ENCODE data around the gene LRAT. TPM values are rescaled to one million over a fixed set of nuclear protein-coding genes. Genes with fewer than 3 reads are reported as not detected.

Gene LRAT
- total RNA-seq, 1 experiment from 2014 or later = 37.7 TPM

DNA sequence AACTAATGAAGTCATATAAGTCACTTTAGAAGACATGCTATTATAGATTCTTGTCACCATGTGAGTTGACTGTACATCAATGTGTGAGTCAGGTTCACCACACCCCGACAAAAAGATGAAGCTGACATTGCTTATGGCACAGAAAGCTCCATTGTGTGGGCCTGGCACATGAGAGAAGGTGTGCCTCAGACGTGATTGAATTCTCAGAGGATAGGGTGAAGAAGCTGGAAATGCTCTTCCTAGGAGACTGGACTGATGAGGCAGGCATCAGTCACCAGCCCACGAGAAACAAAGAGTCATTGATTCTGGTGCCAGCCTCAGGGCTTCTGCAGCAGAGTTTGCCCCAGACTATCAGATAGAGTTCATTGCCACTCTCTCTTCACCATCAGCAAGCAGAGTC lies 35.9 kb upstream of the LRAT start:
- no peak overlapping the region for H3K27ac Mint-ChIP-seq
- ATAC-seq = no peak
- H3K4me1 Mint-ChIP-seq = peaks cover 20% of the 10 kb centered on the region
- H3K27me3 Mint-ChIP-seq (ENCODE audit: low read depth) = no peaks in the 10 kb centered on the region
- H3K4me3 Mint-ChIP-seq = no peak overlapping the region
- no peak for DNase-seq (ENCODE audit: low spot score)
- H3K36me3 Mint-ChIP-seq = no peaks in the 10 kb centered on the region
- no peaks in the 10 kb centered on the region for H3K9me3 Mint-ChIP-seq
- POLR2A ChIA-PET = no interaction called here
- CTCF ChIA-PET = interaction anchor here (1.5 kb wide), 1 partner anchor 21 kb away, joined by 4 read pairs; no protein-coding TSS in a partner anchor
- TF ChIP-seq, protein P1, sequence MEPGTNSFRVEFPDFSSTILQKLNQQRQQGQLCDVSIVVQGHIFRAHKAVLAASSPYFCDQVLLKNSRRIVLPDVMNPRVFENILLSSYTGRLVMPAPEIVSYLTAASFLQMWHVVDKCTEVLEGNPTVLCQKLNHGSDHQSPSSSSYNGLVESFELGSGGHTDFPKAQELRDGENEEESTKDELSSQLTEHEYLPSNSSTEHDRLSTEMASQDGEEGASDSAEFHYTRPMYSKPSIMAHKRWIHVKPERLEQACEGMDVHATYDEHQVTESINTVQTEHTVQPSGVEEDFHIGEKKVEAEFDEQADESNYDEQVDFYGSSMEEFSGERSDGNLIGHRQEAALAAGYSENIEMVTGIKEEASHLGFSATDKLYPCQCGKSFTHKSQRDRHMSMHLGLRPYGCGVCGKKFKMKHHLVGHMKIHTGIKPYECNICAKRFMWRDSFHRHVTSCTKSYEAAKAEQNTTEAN (CRISPR knock-in tag; IDR thresholded peaks at IDR 0.05) = no peak
- TF ChIP-seq ZNF281 (CRISPR knock-in tag; IDR thresholded peaks at IDR 0.05) (no peak), ZMAT4 (CRISPR knock-in tag; IDR thresholded peaks at IDR 0.05) (no peak), NR2C2 (CRISPR knock-in tag; IDR thresholded peaks at IDR 0.05) (no peak), TEAD4 (CRISPR knock-in tag; IDR thresholded peaks at IDR 0.05) (no peak), ZNF317 (CRISPR knock-in tag; IDR thresholded peaks at IDR 0.05; ENCODE audit: borderline replicate concordance, low read depth) (no peak), SMAD4 (CRISPR knock-in tag; IDR thresholded peaks at IDR 0.05) (no peak), MLX (CRISPR knock-in tag; IDR thresholded peaks at IDR 0.05) (no peak), CREB1 (CRISPR knock-in tag; IDR thresholded peaks at IDR 0.05) (no peak), ZNF263 (CRISPR knock-in tag; IDR thresholded peaks at IDR 0.05; ENCODE audit: low read depth) (no peak), JAZF1 (CRISPR knock-in tag; IDR thresholded peaks at IDR 0.05) (no peak), CBFB (CRISPR knock-in tag; IDR thresholded peaks at IDR 0.05; ENCODE audit: low read depth) (no peak), MYBL2 (CRISPR knock-in tag; IDR thresholded peaks at IDR 0.05) (no peak), FOXP1 (CRISPR knock-in tag; IDR thresholded peaks at IDR 0.05; ENCODE audit: borderline replicate concordance) (no peak), NFATC4 (CRISPR knock-in tag; IDR thresholded peaks at IDR 0.05) (no peak), KAT7 (CRISPR knock-in tag; IDR thresholded peaks at IDR 0.05; ENCODE audit: borderline replicate concordance) (no peak), TP53 (CRISPR knock-in tag; IDR thresholded peaks at IDR 0.05) (no peak), ARID4B (CRISPR knock-in tag; IDR thresholded peaks at IDR 0.05; ENCODE audit: borderline replicate concordance) (no peak)
- TF ChIP-seq, protein P2, sequence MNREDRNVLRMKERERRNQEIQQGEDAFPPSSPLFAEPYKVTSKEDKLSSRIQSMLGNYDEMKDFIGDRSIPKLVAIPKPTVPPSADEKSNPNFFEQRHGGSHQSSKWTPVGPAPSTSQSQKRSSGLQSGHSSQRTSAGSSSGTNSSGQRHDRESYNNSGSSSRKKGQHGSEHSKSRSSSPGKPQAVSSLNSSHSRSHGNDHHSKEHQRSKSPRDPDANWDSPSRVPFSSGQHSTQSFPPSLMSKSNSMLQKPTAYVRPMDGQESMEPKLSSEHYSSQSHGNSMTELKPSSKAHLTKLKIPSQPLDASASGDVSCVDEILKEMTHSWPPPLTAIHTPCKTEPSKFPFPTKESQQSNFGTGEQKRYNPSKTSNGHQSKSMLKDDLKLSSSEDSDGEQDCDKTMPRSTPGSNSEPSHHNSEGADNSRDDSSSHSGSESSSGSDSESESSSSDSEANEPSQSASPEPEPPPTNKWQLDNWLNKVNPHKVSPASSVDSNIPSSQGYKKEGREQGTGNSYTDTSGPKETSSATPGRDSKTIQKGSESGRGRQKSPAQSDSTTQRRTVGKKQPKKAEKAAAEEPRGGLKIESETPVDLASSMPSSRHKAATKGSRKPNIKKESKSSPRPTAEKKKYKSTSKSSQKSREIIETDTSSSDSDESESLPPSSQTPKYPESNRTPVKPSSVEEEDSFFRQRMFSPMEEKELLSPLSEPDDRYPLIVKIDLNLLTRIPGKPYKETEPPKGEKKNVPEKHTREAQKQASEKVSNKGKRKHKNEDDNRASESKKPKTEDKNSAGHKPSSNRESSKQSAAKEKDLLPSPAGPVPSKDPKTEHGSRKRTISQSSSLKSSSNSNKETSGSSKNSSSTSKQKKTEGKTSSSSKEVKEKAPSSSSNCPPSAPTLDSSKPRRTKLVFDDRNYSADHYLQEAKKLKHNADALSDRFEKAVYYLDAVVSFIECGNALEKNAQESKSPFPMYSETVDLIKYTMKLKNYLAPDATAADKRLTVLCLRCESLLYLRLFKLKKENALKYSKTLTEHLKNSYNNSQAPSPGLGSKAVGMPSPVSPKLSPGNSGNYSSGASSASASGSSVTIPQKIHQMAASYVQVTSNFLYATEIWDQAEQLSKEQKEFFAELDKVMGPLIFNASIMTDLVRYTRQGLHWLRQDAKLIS (CRISPR knock-in tag; IDR thresholded peaks at IDR 0.05; ENCODE audit: borderline replicate concordance) = no peak
- TF ChIP-seq, protein P3, sequence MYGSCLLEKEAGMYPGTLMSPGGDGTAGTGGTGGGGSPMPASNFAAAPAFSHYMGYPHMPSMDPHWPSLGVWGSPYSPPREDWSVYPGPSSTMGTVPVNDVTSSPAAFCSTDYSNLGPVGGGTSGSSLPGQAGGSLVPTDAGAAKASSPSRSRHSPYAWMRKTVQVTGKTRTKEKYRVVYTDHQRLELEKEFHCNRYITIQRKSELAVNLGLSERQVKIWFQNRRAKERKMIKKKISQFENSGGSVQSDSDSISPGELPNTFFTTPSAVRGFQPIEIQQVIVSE (CRISPR knock-in tag; IDR thresholded peaks at IDR 0.05; ENCODE audit: borderline replicate concordance) = no peak
